Smooth muscle cell of the umbilical artery (primary cell): ENCODE measurements around the gene SPA17. TPM values are rescaled to one million over a fixed set of nuclear protein-coding genes. Genes with fewer than 3 reads are reported as not detected.

Experiments
- total RNA-seq: library from RNA; depleted of rRNA; stranded (reverse); fragments of >200 nt; gene quantifications from 2 replicates; pipeline ENCODE4 v1.2.3, GENCODE V29; 2014

SPA17 gene
- 5.0 and 8.1 TPM in 2 replicates for total RNA-seq

DNA sequence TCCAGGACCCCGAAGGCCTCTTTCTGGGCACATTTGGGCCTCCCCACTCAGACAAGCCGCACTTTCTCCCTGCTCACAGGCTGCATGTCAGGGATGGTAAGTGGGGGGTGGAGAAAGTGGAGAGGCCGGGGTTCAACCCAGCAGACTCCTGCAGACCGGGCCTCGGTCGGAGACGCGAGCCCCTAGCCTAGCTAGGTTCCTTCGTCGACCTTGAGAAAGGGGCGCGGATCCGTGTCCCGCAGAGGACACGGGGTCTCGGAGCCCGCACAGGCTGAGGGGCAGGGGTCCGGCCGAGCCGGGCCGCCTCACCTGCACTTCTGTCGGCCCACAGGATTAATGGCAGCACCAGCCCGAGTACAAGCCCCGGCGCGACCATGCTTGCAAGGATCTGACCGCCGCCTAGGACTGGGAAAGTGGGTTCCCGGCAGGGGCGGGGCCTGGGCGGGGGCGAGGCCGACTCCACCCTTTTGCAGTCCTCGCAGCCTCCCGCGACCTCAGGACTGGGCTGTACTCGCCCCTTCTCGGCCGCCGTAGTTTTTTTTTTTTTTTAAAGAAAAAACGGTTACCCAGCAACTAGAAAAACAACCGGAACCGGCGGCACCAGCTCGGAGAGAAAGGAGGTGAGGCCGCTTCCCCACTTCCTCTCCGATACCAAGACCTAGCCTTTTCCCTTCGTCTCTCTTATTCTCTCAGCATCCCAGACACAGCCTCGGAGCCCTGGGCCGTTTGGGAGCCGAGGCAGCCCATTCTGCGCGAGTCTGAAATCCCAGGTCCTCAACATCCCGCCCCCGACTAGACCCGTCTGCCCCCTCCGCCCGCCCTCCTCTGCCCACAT, at the start of gene SPA17, which contains the start of gene SIAE:
Gene SPA17 (plus strand): TSS at position 572 of the 835 bp plus-strand sequence. CDS start 1,361 bp downstream, outside the sequence.
Gene SIAE (minus strand): TSS at position 407 of the 835 bp plus-strand sequence. CDS start 31 bp downstream, at position 376.

DNA sequence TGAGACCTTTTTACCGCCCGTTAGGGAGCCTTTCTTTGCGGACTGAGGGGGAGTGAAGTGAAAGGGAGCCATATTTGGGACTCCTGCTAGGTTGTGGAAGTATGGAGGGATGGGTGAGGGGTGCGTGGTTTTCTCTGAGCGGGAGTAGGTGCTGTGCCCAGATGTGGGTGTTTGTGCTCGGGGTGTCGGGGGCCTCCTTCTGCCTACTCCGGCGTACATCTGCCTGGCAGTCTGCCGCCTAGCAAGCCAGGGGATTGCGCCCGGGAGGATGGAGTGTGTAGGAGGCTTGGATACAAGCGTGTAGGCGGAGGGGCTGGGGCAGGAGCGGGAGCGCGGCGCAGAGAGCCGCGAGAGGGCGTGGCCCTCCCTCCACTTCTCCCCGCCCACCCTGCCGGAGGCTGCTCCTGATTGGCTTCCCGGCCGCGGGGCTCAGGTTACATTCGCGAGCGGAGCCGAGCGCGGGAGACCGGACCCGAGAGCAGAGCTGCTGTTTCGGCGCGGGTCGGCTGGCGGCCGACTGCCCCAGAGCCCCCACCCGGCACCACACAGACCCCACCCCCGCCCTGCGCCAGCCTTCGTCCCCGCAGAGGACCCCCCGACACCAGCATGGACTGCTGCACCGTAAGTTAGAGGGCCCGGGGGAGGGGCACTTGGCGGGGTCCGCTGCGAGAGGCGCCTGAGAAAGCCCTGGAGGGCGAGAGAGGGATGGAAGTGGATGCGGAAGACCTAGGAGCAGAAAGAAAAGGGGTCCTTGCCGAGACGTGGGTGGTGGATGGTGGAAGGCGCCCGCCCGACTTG, 66.0 kb downstream of the SPA17 start, which contains the start of gene NRGN:
Gene NRGN (plus strand): TSS at position 464 of the 798 bp plus-strand sequence. CDS start 143 bp downstream, at position 607.

Other genes starting within 250 kb of the SPA17 start
- not detected in 2 replicates for gene OR8B4, start 249.0 kb upstream of the SPA17 start, total RNA-seq
- gene OR8B8, start 228.2 kb upstream of the SPA17 start, total RNA-seq, result not detected in 2 replicates
- gene OR8B12, start 130.2 kb upstream of the SPA17 start, total RNA-seq, result not detected in 2 replicates
- not detected in 2 replicates for gene OR8A1, start 103.9 kb upstream of the SPA17 start, total RNA-seq
- not detected in 2 replicates for gene PANX3, start 62.5 kb upstream of the SPA17 start, total RNA-seq
- gene TBRG1, start 51.0 kb upstream of the SPA17 start, total RNA-seq, result 26.7 and 29.4 TPM in 2 replicates
- 17.5 and 18.3 TPM in 2 replicates for gene SIAE, start 165 bp upstream of the SPA17 start, total RNA-seq
- 0.28 TPM in 1 of 2 replicates, not detected in the other for gene NRGN, start 66.0 kb downstream of the SPA17 start, total RNA-seq
- gene VSIG2, start 78.4 kb downstream of the SPA17 start, total RNA-seq, result not detected in 2 replicates
- 0.30 and 0.37 TPM in 2 replicates for gene ESAM, start 88.4 kb downstream of the SPA17 start, total RNA-seq
- 8.3 and 12.0 TPM in 2 replicates for gene MSANTD2, start 126.5 kb downstream of the SPA17 start, total RNA-seq
- gene ROBO3, start 191.5 kb downstream of the SPA17 start, total RNA-seq, result 6.2 and 7.7 TPM in 2 replicates
- gene ROBO4, start 224.0 kb downstream of the SPA17 start, total RNA-seq, result 0.30 and 0.46 TPM in 2 replicates
- 0.09 TPM in 1 of 2 replicates, not detected in the other for gene HEPN1, start 245.3 kb downstream of the SPA17 start, total RNA-seq